Left renal pelvis (tissue), 4 donors: ENCODE measurements around the gene INO80C. TPM values are rescaled to one million over a fixed set of nuclear protein-coding genes. Genes with fewer than 3 reads are reported as not detected.

Experiments used
- DNase-seq, 4 donors: peaks; one replicate each; pipeline ENCODE4 v3.0.0-alpha.2; 2013; ENCODE audit warnings: low read depth in 4 of 4, low spot score in 3 of 4
- polyA plus RNA-seq, 4 donors: library from polyadenylated mRNA; unstranded; fragments of 120-200 nt; gene quantifications; one replicate each; pipeline ENCODE4 v1.2.1, GENCODE V29; 2013; ENCODE audit not compliant: insufficient read length in 4 of 4

INO80C gene
- polyA plus RNA-seq, 4 donors = 16.4 to 35.5 (median 26.0) TPM

- DNase-seq = no peak
Measured at GRCh38 chr18:35513181-35513936, 15.6 kb upstream of the INO80C start.

GRCh38 chr18:35512761-35513160, 15.0 kb upstream of the INO80C start:
- DNase-seq = no peak

- no peak for DNase-seq
Measured at GRCh38 chr18:35511833-35512232, 14.1 kb upstream of the INO80C start.

GRCh38 chr18:35511428-35511827, 13.7 kb upstream of the INO80C start:
- no peak for DNase-seq

- DNase-seq = no peak
Measured at GRCh38 chr18:35510076-35510651, 12.4 kb upstream of the INO80C start.

GRCh38 chr18:35508746-35509338, 11.1 kb upstream of the INO80C start:
- DNase-seq = no peak

GRCh38 chr18:35508030-35508429, 10.3 kb upstream of the INO80C start:
- DNase-seq = no peak

GRCh38 chr18:35507623-35508022, 9.9 kb upstream of the INO80C start:
- DNase-seq = no peak

- no peak for DNase-seq
Measured at GRCh38 chr18:35507192-35507591, 9.4 kb upstream of the INO80C start.

GRCh38 chr18:35506024-35506712, 8.4 kb upstream of the INO80C start:
- DNase-seq = no peak

- DNase-seq = no peak
Measured at GRCh38 chr18:35504996-35505395, 7.2 kb upstream of the INO80C start.

- DNase-seq = no peak
Measured at GRCh38 chr18:35502052-35502451, 4.3 kb upstream of the INO80C start.

GRCh38 chr18:35501369-35501768, 3.6 kb upstream of the INO80C start:
- DNase-seq = no peak

GRCh38 chr18:35500113-35500512, 2.4 kb upstream of the INO80C start:
- DNase-seq = no peak

GRCh38 chr18:35497027-35497369, 762 bp downstream of the INO80C start:
- peak in 1 of 4 donors; percentile 27 for DNase-seq

GRCh38 chr18:35495536-35496314, 2.0 kb downstream of the INO80C start:
- no peak for DNase-seq

- DNase-seq = no peak
Measured at GRCh38 chr18:35494251-35495220, 3.2 kb downstream of the INO80C start.

- no peak for DNase-seq
Measured at GRCh38 chr18:35491700-35492077, 6.1 kb downstream of the INO80C start.

GRCh38 chr18:35490894-35491699, 6.7 kb downstream of the INO80C start:
- DNase-seq = no peak
